Neural cell (in vitro differentiated cells): ENCODE data around the gene FBN1. TPM values are rescaled to one million over a fixed set of nuclear protein-coding genes. Genes with fewer than 3 reads are reported as not detected.

Experiments
- H2AFZ ChIP-seq: fragments of 200-600, 300-800 bp; sonication (generic), shearing (Covaris generic); 2 replicates; pipeline ENCODE4 v1.6.0; 2014; ENCODE audit warnings: low read depth, mild to moderate bottlenecking, antibody characterized with exemption, low read length, moderate library complexity
- H3F3A ChIP-seq: fragments of 200-600 bp; shearing (Covaris generic); 2 replicates; pipeline ENCODE4 v1.6.1; 2016; ENCODE audit warnings: mild to moderate bottlenecking, moderate library complexity, mixed read lengths, antibody characterized with exemption, low read length; ENCODE audit not compliant: insufficient read depth, poor library complexity, severe bottlenecking
- H3K27ac ChIP-seq: fragments of 200-600, 300-800 bp; sonication (generic), shearing (Covaris generic); 2 replicates; pipeline ENCODE4 v1.5.1; 2014; ENCODE audit warnings: mild to moderate bottlenecking, low read length, moderate library complexity
- H3K27me3 ChIP-seq: fragments of 300-800, 200-600 bp; sonication (generic), shearing (Covaris generic); 2 replicates; pipeline ENCODE4 v1.6.0; 2014; ENCODE audit warnings: mild to moderate bottlenecking, low read depth, low read length, moderate library complexity; ENCODE audit not compliant: insufficient read depth
- H3K36me3 ChIP-seq: fragments of 300-800, 200-600 bp; sonication (generic), shearing (Covaris generic); 2 replicates; pipeline ENCODE4 v1.5.1; 2014; ENCODE audit warnings: mild to moderate bottlenecking, antibody characterized with exemption, low read length, moderate library complexity; ENCODE audit not compliant: insufficient read depth
- H3K4me2 ChIP-seq: fragments of 300-800, 200-600 bp; sonication (generic), shearing (Covaris generic); 2 replicates; pipeline ENCODE4 v1.6.0; 2014; ENCODE audit warnings: mild to moderate bottlenecking, low read length
- H3K4me3 ChIP-seq: fragments of 300-800, 200-600 bp; sonication (generic), shearing (Covaris generic); 2 replicates; pipeline ENCODE4 v1.5.1; 2014; ENCODE audit warnings: mild to moderate bottlenecking, low read length, moderate library complexity
- H3K79me2 ChIP-seq: fragments of 200-600 bp; shearing (Covaris generic); replicated peaks from 2 replicates; pipeline ENCODE4 v1.6.0; 2014; ENCODE audit warnings: mild to moderate bottlenecking, low read length, moderate library complexity; ENCODE audit not compliant: insufficient read depth
- H3K9ac ChIP-seq: fragments of 300-800, 200-600 bp; sonication (generic), shearing (Covaris generic); 2 replicates; pipeline ENCODE4 v1.6.1; 2016; ENCODE audit warnings: mild to moderate bottlenecking, low read length, mixed read lengths
- H3K9me2 ChIP-seq: fragments of 200-600 bp; shearing (Covaris generic); 2 replicates; pipeline ENCODE4 v1.6.1; 2016; ENCODE audit warnings: mild to moderate bottlenecking, low read length, mixed read lengths; ENCODE audit not compliant: insufficient read depth
- H3K9me3 ChIP-seq: fragments of 200-600, 300-800 bp; sonication (generic), shearing (Covaris generic); 2 replicates; pipeline ENCODE4 v1.6.1; 2016; ENCODE audit warnings: mild to moderate bottlenecking, mixed run types, low read length, moderate library complexity, mixed read lengths
- H4K20me1 ChIP-seq: fragments of 200-600 bp; shearing (Covaris generic); 2 replicates; pipeline ENCODE4 v1.6.1; 2016; ENCODE audit warnings: mild to moderate bottlenecking, mixed run types; ENCODE audit not compliant: insufficient read depth
- EP300 ChIP-seq: fragments of 450-650 bp; conservative IDR thresholded peaks from 2 replicates; pipeline ENCODE4 v1.6.1; 2014; ENCODE audit warnings: antibody characterized with exemption, mild to moderate bottlenecking, moderate library complexity; ENCODE audit not compliant: poor library complexity, severe bottlenecking
- EZH2 ChIP-seq: fragments of 200-600, 300-800 bp; shearing (Covaris generic), sonication (generic); IDR thresholded peaks from 2 replicates; pipeline ENCODE4 v1.6.1; 2014; ENCODE audit warnings: antibody characterized with exemption, low read length, borderline replicate concordance, mild to moderate bottlenecking; ENCODE audit not compliant: insufficient read depth, poor library complexity, severe bottlenecking
- MXI1 ChIP-seq: fragments of 450-650 bp; conservative IDR thresholded peaks from 2 replicates; pipeline ENCODE4 v1.6.1; 2014; ENCODE audit warnings: antibody characterized with exemption, mild to moderate bottlenecking; ENCODE audit not compliant: poor library complexity, severe bottlenecking
- POLR2AphosphoS5 ChIP-seq: IDR thresholded peaks from 2 replicates; pipeline ENCODE4 v1.6.1; 2012
- RAD21 ChIP-seq: fragments of 450-650 bp; conservative IDR thresholded peaks from 2 replicates; pipeline ENCODE4 v1.6.1; 2014; ENCODE audit warnings: antibody characterized with exemption, mild to moderate bottlenecking, moderate library complexity
- REST ChIP-seq: IDR thresholded peaks from 2 replicates; pipeline ENCODE4 v1.6.1; 2012; ENCODE audit warnings: borderline replicate concordance
- SMC3 ChIP-seq: fragments of 450-650 bp; conservative IDR thresholded peaks from 2 replicates; pipeline ENCODE4 v1.6.1; 2014; ENCODE audit warnings: antibody characterized with exemption, mild to moderate bottlenecking, moderate library complexity; ENCODE audit not compliant: poor library complexity
- TAF1 ChIP-seq: IDR thresholded peaks from 2 replicates; pipeline ENCODE4 v1.6.1; 2012; ENCODE audit warnings: low read depth
- polyA plus RNA-seq: library from polyadenylated mRNA; depleted of rRNA; stranded (reverse); fragments of >200 nt; gene quantifications from 2 replicates; pipeline ENCODE4 v1.2.3, GENCODE V29; 2014
- TF ChIP-seq, protein P1 (sequence below): fragments of 450-650 bp; IDR thresholded peaks from 2 replicates; pipeline ENCODE4 v1.5.1; 2014; ENCODE audit warnings: antibody characterized with exemption, mild to moderate bottlenecking, moderate library complexity; ENCODE audit not compliant: poor library complexity, severe bottlenecking

FBN1 gene
- polyA plus RNA-seq, 1 donor from 2014 or later, result 22.0 TPM

GRCh38 chr15:48604567-48604966, 40.9 kb downstream of the FBN1 start:
- no peak overlapping the region for H3K4me2 ChIP-seq
- H3K9me2 ChIP-seq, result no peaks in the 10 kb centered on the region
- H3K79me2 ChIP-seq, result no peaks in the 10 kb centered on the region

GRCh38 chr15:48603922-48604321, 41.6 kb downstream of the FBN1 start:
- no peak overlapping the region for H3K4me2 ChIP-seq
- no peaks in the 10 kb centered on the region for H3F3A ChIP-seq
- H4K20me1 ChIP-seq, result no peaks in the 10 kb centered on the region
- no peaks in the 10 kb centered on the region for H3K9me2 ChIP-seq
- no peak overlapping the region for H3K9ac ChIP-seq
- H3K79me2 ChIP-seq, result no peaks in the 10 kb centered on the region
- no peaks in the 10 kb centered on the region for H3K27me3 ChIP-seq
- no peak overlapping the region for H3K4me3 ChIP-seq
- no peaks in the 10 kb centered on the region for H3K36me3 ChIP-seq
- H3K9me3 ChIP-seq, result no peaks in the 10 kb centered on the region
- H3K27ac ChIP-seq, result no peak overlapping the region
- H2AFZ ChIP-seq, result no peak overlapping the region
- no peak for TF ChIP-seq REST
- TF ChIP-seq EP300, result no peak
- TF ChIP-seq MXI1, result no peak
- no peak for TF ChIP-seq TAF1
- TF ChIP-seq, protein P1, sequence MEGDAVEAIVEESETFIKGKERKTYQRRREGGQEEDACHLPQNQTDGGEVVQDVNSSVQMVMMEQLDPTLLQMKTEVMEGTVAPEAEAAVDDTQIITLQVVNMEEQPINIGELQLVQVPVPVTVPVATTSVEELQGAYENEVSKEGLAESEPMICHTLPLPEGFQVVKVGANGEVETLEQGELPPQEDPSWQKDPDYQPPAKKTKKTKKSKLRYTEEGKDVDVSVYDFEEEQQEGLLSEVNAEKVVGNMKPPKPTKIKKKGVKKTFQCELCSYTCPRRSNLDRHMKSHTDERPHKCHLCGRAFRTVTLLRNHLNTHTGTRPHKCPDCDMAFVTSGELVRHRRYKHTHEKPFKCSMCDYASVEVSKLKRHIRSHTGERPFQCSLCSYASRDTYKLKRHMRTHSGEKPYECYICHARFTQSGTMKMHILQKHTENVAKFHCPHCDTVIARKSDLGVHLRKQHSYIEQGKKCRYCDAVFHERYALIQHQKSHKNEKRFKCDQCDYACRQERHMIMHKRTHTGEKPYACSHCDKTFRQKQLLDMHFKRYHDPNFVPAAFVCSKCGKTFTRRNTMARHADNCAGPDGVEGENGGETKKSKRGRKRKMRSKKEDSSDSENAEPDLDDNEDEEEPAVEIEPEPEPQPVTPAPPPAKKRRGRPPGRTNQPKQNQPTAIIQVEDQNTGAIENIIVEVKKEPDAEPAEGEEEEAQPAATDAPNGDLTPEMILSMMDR, result no peak
- TF ChIP-seq POLR2AphosphoS5, result no peak
- no peak for TF ChIP-seq SMC3
- no peak for TF ChIP-seq RAD21

More at GRCh38 chr15:48604567-48604966, 40.9 kb downstream of the FBN1 start:
- H3K27ac ChIP-seq, result no peak overlapping the region
- no peaks in the 10 kb centered on the region for H4K20me1 ChIP-seq
- no peaks in the 10 kb centered on the region for H3K27me3 ChIP-seq
- H2AFZ ChIP-seq, result no peak overlapping the region
- H3K9me3 ChIP-seq, result no peaks in the 10 kb centered on the region
- TF ChIP-seq EZH2, result no peak
- TF ChIP-seq TAF1, result no peak
- no peak for TF ChIP-seq SMC3
- no peak for TF ChIP-seq MXI1
- TF ChIP-seq, protein P1, result no peak
- TF ChIP-seq POLR2AphosphoS5, result no peak
- no peak for TF ChIP-seq RAD21
- TF ChIP-seq EP300, result no peak
- TF ChIP-seq REST, result no peak
- H3F3A ChIP-seq, result no peaks in the 10 kb centered on the region
- H3K4me3 ChIP-seq, result no peak overlapping the region
- H3K36me3 ChIP-seq, result no peaks in the 10 kb centered on the region
- H3K9ac ChIP-seq, result no peak overlapping the region
